HG03432 (cell line): ENCODE measurements around the gene CACNA2D4.

ENCODE experiments used
- ATAC-seq: cut with Tn5 transposase; IDR thresholded peaks from one replicate; pipeline ENCODE4 v1.9.1; 2021; ENCODE audit warnings: mild to moderate bottlenecking, moderate library complexity; ENCODE audit not compliant: unreplicated experiment

Gene CACNA2D4

DNA sequence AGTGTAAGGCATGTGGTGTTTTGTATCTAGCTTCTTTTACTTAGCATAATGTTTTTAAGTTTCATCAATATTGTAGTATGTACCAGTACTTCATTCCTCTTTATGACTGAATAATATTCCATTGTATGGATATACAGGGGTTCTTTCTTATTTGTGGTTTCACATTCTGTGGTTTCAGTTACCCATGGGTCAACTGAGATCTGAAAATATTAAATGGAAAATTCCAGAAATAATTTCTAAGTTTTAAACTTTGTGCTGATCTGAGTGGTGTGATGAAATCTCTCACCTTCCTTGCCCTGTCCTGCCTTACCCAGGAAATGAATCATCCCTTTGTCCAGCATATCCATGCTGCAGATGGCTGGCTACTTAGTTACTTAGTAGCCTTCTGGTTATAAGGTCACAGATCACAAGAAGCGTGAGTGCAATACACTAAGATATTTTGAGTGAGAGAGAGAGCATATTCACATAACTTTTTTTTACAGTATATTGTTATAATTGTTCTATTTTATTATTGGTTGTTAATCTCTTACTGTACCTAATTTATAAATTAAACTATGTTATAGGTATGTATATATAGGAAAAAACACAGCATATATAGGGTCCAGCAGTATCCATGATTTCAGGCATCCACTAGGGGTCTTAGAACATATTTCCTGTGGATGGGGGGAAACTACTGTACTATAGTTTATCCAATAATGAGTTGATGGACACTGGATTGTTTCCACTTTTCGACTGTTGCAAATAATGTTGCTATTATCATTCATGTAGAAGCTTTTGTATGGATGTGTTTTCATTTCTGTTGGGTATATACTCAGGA, 157.7 kb downstream of the CACNA2D4 start:
- no peak for ATAC-seq

DNA sequence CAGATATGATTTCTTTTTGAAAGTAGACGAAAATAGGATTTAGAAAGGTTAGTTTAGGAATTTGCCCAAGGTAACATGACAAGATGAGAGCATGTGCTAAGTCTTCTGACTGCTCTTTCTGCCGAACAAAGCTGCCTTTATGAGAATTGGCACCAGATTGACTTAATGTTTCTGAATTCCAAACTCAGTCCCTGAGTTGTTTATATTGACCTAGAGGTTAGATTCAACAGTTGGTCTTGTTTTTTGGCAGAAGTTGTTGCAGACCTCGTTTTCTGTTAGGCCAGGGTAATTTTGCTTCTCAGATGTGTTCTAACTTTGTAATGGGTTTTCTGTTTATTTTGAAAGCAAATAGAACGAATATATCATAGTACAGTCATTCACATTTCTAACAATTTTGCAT, 159.6 kb downstream of the CACNA2D4 start:
- no peak for ATAC-seq

DNA sequence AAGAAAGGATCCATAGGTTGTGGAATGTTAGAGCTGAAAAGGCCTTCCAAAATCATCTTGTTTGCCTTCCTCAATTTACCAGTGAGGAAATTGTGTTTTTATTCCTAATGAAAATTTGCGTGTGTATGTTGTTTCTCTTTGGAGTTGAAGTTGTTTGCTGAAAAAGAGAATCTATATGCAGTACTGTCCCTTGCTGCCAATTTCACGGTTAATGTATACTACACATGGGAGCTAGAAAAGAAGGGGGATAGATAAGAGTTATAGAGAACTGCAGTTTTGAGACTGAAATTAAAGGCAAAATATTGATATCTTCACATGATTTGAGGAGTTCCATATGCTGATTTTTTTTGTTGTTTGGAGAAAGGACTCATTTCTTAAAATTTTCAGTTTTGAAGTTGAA, 160.1 kb downstream of the CACNA2D4 start:
- no peak for ATAC-seq

DNA sequence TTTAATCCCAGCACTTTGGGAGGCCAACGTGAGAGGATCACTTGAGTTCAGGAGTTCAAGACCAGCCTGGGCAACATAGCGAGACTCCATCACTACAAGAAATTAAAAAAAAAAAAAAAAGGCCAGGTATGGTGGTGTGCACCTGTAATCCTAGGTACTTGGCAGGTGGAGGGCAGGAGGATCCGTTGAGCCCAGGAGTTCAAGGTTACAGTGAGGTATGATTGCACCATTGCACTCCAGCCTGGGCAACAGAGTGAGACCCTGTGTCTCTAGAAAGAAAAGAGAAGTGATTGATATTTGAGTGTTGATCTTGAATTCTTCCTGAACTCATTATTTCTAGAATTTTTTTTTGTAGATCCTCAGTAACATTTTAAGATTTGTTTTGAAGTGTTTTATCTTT, 168.2 kb downstream of the CACNA2D4 start:
- ATAC-seq = no peak

DNA sequence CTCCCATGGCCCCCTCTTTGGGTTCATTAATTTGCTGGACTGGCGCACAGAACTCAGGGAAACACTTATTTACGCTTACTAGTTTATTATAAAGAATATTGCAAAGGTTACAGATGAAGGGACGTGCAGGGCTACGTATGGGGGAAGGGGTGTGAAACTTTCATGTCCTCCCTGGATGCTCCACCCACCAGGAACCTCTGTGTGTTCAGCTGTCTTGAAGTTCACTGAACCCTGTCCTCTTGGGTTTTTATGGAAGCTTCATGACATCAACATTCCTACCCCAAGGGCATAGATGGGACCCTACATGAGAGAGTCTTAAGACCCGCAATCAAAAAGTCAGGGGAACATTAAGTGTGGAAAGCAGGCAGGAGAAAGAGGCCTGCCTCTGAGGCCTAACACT, 169.4 kb downstream of the CACNA2D4 start:
- no peak for ATAC-seq

DNA sequence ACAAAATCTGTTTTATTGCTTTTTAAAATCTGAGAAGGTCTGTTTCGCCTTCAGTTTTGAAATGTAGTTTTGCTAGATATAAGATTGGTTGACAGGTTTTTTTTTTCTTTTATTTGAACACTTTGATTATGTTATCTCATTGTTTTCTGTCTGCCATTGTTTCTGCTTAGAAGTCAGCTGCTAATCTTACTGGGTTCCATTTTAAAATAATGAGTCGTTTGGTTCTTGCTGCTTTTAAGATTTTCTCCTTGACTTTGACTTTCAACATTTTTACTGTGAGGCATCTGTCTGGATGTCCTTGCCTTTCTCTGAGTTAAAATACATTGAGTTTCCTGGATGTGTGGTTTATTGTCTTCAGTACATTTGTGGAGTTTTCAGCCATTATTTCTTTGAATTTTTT, 170.8 kb downstream of the CACNA2D4 start:
- no peak for ATAC-seq

DNA sequence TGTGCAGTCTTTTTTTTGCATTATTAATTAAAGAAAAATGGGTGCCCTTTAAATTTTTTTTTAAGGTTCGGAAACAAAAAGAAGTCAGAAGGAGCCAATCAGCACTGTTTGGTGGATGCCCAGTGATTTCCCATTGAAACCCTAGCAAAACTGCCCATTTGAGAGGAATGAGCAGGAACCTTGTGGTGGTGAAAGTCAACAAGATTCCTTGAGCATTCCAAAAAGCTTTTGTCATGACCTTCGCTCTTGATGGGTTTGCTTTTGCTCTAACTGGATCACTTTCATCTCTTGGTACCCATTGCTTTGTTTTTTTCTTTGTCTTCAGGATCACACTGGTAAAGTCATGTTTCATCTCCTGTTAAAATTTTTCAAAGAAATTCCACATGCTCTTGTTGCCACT, 173.5 kb downstream of the CACNA2D4 start:
- ATAC-seq = no peak
